ENCODE data around the gene NCKIPSD.

- TF ChIP-seq CTCF (IDR thresholded peaks at IDR 0.05) (no peak), POLR2A (IDR thresholded peaks at IDR 0.05) (no peak)
Measured at GRCh38 chr3:48678566-48679380, 6.9 kb downstream of the NCKIPSD start.

All from thyroid gland (tissue), 4 donors.